HG02852 (cell line): ENCODE data around the gene AKR1A1.

Source experiments
- ATAC-seq: cut with Tn5 transposase; IDR thresholded peaks from one replicate; pipeline ENCODE4 v1.9.1; 2021; ENCODE audit warnings: mild to moderate bottlenecking, moderate library complexity; ENCODE audit not compliant: unreplicated experiment

The AKR1A1 gene

DNA sequence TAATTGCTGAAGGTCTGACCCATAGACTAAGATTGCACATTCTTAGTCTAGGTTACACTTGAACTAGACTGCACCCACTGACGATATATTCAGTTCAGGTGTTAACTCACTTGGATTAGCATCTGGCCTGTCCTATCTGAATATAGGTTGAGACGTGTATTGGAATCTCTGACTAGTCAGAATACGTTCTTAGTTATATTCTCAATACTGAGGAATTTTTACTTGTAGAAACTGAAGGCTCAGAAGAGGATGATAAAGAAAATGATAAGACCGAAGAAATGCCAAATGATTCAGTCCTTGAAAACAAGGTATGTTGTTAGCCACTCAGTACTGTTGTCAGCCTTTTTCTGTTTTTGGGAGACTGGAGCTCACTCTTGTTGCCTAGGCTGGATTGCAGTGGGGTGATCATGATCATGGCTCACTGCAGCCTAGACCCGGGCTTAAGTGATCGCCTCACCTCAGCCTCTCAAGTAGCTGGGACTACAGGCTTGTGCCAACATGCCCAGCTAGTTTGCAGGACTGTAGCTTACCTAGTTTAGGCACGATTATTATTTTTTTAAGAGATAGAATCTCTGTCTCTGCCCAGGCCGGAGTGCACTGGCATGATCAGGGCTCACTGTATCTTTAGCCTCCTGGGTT lies 62.4 kb downstream of the AKR1A1 start:
- ATAC-seq: no peak

- ATAC-seq: no peak
Measured at GRCh38 chr1:45615885-45616284, 65.3 kb downstream of the AKR1A1 start.

GRCh38 chr1:45617618-45618017 lies 67.0 kb downstream of the AKR1A1 start:
- ATAC-seq: no peak

DNA sequence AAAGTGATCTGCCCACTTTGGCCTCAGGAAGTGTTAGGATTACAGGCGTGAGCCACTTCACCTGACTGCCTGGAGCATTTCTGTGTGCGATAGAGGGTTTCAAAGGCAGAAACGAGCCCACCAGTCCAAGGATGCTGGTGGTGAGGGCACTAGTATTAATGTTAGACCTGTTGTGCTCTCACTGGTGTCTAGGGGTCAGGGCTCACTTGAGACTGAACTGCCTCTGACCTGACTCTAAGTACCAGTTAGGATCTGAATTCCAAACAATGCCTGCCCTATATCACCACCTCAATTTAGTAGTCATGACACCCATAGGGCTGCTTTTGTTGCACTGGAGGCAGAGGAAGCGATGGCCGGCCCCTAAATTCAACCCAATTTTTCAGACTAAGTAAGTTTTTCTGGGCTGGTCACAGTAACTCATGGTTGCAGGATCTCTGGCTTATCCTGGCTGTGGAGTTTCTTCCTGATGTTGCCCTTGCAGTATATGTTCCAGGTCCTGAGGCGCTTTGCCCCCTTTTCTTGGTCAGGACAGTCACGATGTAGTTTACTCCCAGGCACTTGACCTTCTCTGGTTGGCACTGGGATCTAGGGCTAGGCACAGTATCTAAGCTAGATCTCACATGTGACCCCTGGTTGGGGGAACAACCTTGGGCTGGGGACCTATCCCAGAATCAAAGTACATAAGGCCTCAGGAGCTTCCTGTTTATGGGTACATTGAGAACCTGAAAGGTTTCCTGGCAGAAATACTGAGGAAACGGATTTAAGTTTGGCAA lies 68.7 kb downstream of the AKR1A1 start:
- no peak for ATAC-seq
